SJCRH30 (cell line): ENCODE measurements around the gene GAPT. TPM values are rescaled to one million over a fixed set of nuclear protein-coding genes. Genes with fewer than 3 reads are reported as not detected.

Source experiments
- DNase-seq, 2 experiments: peaks; one replicate each; pipeline ENCODE4 v3.0.0-alpha.2; 2015 to 2020
- H3K27ac ChIP-seq: fragments of 250-450 bp; sonication (Bioruptor Pico); 2 replicates; pipeline ENCODE4 v1.5.1; 2020; ENCODE audit warnings: mild to moderate bottlenecking, moderate library complexity
- H3K27me3 ChIP-seq: fragments of 250-450 bp; sonication (Bioruptor Pico); 2 replicates; pipeline ENCODE4 v1.5.1; 2020; ENCODE audit warnings: mild to moderate bottlenecking, moderate library complexity
- H3K36me3 ChIP-seq: fragments of 250-450 bp; sonication (Bioruptor Pico); 2 replicates; pipeline ENCODE4 v1.5.1; 2020; ENCODE audit warnings: mild to moderate bottlenecking, moderate library complexity
- H3K4me1 ChIP-seq: fragments of 250-450 bp; sonication (Bioruptor Pico); 2 replicates; pipeline ENCODE4 v1.5.1; 2020; ENCODE audit warnings: mild to moderate bottlenecking, moderate library complexity
- H3K4me3 ChIP-seq: fragments of 250-450 bp; sonication (Bioruptor Pico); 2 replicates; pipeline ENCODE4 v1.5.1; 2020; ENCODE audit warnings: mild to moderate bottlenecking, moderate library complexity
- H3K9me3 ChIP-seq: fragments of 250-450 bp; sonication (Bioruptor Pico); replicated peaks from 2 replicates; pipeline ENCODE4 v1.5.1; 2020; ENCODE audit warnings: mild to moderate bottlenecking, moderate library complexity
- total RNA-seq: library from RNA; depleted of rRNA; stranded (reverse); fragments of >200 nt; shearing (Covaris generic); gene quantifications from 2 replicates; pipeline ENCODE4 v1.2.3, GENCODE V29; 2014; rRNA removed

Gene GAPT
- not detected in 2 replicates for total RNA-seq

DNA sequence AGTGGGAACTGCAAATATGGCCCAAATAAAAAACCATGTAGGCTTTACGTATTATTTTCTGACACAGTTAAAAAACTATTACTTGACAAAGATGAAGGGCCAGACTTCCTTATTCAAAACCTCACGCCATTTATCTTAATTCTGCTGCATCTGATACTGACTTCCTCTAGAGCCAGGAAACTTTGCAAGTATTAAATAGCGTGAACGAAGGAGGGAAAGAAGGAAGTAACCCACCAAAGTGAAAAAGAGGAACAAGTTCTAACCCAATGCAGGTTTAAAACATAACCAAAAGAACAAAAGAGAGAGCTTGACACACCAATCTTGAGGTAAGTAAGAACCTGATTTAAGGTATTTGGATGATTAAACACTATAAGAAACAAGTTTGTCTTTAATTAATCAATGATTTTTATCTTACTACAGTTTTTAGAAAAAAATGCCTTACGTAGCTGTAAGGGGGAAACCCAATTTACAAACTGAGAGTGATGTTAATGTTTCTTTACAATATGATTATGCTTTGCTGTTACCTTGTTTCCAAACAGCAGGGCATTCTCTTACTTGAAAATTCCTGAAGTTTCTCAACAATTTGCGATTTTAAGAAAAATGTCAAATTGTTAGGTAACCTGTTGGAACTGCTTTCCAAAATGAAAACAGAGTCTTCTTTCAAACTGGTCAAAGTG lies at the start of gene GAPT:
GAPT (plus strand) TSS at position 220 of the 677 bp plus-strand sequence. CDS start 3,102 bp downstream, outside the sequence.
- no peaks in the 10 kb centered on the region for H3K36me3 ChIP-seq
- H3K9me3 ChIP-seq: no peaks in the 10 kb centered on the region
- H3K27me3 ChIP-seq: peaks cover 4% of the 10 kb centered on the region; the same call in 1 of the 2 replicates
- DNase-seq: no peak
- H3K27ac ChIP-seq: no peak within 1 kb of the TSS
- H3K4me3 ChIP-seq: no peak within 1 kb of the TSS
- no peaks in the 10 kb centered on the region for H3K4me1 ChIP-seq

DNA sequence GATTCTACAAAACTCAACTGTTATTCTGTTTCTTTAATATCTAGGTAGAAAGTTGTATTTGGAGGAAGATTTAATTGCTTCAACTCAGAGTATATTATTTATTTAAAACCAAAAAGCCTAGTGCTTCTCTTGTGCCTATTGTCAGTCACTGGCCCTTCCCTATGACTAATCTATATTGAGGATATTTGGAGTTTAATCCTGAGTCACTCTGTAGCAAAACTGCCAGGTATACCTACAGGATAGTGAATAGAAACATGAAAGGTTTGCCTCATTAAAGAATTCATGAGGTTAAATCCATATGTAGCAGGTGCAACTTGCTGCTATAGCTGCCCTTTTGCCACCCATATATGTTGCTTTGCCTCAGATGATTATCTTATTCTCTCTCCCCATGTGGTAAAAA lies 46.4 kb upstream of the GAPT start:
- no peak for DNase-seq
- Histone ChIP-seq H3K27me3 (no peaks in the 10 kb centered on the region), H3K4me1 (peaks cover 6% of the 10 kb centered on the region), H3K36me3 (no peaks in the 10 kb centered on the region), H3K27ac (no peak overlapping the region), H3K4me3 (no peak overlapping the region), H3K9me3 (no peaks in the 10 kb centered on the region)

- Histone ChIP-seq H3K9me3 (no peaks in the 10 kb centered on the region), H3K27me3 (no peaks in the 10 kb centered on the region), H3K4me3 (no peak overlapping the region), H3K36me3 (no peaks in the 10 kb centered on the region), H3K4me1 (peaks cover 3% of the 10 kb centered on the region), H3K27ac (no peak overlapping the region)
- DNase-seq: no peak
Observed at GRCh38 chr5:58446024-58446423, 45.2 kb upstream of the GAPT start.

GRCh38 chr5:58447226-58447625 lies 44.0 kb upstream of the GAPT start:
- peaks cover 4% of the 10 kb centered on the region; the same call in 1 of the 2 replicates for H3K36me3 ChIP-seq
- H3K4me1 ChIP-seq: peaks cover 2% of the 10 kb centered on the region; the same call in 1 of the 2 replicates
- H3K27ac ChIP-seq: no peak overlapping the region
- no peaks in the 10 kb centered on the region for H3K9me3 ChIP-seq
- no peak overlapping the region for H3K4me3 ChIP-seq
- DNase-seq: no peak
- no peaks in the 10 kb centered on the region for H3K27me3 ChIP-seq

GRCh38 chr5:58450018-58450417 lies 41.2 kb upstream of the GAPT start:
- no peak for DNase-seq
- Histone ChIP-seq H3K4me1 (peaks cover 2% of the 10 kb centered on the region; the same call in 1 of the 2 replicates), H3K27me3 (no peaks in the 10 kb centered on the region), H3K4me3 (no peak overlapping the region), H3K27ac (no peak overlapping the region), H3K36me3 (peaks cover 32% of the 10 kb centered on the region), H3K9me3 (no peaks in the 10 kb centered on the region)

DNA sequence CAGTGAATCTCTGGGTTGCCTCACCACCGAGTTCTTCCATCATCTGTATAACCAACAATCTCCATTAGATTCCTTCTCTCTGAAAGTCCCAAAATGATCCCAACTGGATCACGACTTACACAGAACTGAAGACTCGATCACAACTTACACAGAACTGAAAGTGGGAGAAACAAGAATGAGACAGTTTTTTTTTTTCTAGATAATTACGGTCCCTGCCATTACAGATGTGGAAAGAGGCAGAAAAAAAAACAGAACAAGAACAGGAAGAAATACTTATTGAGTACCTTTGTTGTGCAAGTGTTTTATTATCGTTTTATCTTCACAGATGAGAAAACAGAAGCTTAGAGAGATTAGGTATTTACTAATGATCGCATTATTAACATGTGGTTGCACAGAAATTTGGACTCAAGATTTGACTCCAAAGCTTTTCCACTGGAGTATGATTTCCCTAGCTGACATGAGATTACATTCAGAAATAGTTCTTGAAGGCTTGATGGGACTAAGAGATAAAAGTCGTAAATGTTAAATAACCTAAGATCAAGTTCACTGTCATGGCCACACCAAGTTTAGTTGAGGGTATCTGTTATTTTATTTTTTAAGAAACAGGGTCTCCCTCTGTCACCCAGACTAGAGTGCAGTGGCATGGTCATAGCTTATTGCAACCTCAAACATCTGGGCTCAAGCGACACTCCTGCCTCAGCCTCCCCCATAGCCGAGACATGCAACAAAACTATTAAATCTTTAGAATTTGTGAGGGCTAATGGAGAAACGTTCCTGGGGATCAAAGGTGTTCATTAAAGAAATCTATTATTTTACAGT lies 40.2 kb upstream of the GAPT start:
- H3K27me3 ChIP-seq: no peaks in the 10 kb centered on the region
- H3K4me3 ChIP-seq: no peak overlapping the region
- H3K27ac ChIP-seq: no peak overlapping the region
- no peak for DNase-seq
- H3K9me3 ChIP-seq: no peaks in the 10 kb centered on the region
- H3K36me3 ChIP-seq: peaks cover 42% of the 10 kb centered on the region
- peaks cover 2% of the 10 kb centered on the region; the same call in 1 of the 2 replicates for H3K4me1 ChIP-seq

- Histone ChIP-seq H3K27me3 (no peaks in the 10 kb centered on the region), H3K36me3 (peaks cover 51% of the 10 kb centered on the region), H3K4me1 (peaks cover 2% of the 10 kb centered on the region; the same call in 1 of the 2 replicates), H3K27ac (no peak overlapping the region), H3K9me3 (no peaks in the 10 kb centered on the region), H3K4me3 (no peak overlapping the region)
- DNase-seq: no peak
Observed at GRCh38 chr5:58451732-58452565, 39.3 kb upstream of the GAPT start.

DNA sequence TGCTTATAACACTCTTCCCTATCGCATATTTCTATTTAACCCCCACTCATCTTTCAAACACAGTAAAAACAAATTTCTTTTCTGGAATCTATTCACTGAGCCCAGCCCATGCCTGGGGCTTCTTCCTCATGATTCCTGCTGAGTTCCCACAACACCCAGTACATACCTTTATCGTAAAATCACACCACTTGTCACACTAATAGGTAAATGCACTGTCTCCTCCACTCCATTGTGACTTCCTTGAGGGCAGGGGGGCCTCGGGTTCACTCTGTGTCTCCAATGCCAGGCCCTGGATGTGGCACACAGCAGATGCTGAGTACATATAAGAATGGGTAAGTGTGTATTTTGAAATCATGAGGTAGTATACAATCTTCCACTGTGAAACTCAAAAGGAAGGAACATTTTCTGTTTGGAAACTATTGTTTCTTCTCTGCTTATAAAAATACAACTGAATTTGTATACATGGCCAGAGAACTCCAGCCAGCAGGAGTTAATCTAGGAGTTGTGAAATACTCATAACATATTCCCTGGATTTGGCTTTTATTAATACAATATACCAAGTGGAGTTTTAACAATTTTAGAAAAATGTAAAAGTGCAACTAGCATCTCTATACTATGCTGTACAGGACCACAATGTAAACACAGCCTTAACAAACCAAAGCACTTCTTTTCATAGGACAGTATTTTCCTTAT lies 38.5 kb upstream of the GAPT start:
- Histone ChIP-seq H3K4me1 (peaks cover 2% of the 10 kb centered on the region; the same call in 1 of the 2 replicates), H3K27me3 (no peaks in the 10 kb centered on the region), H3K27ac (no peak overlapping the region), H3K9me3 (no peaks in the 10 kb centered on the region), H3K4me3 (no peak overlapping the region), H3K36me3 (peaks cover 56% of the 10 kb centered on the region)
- DNase-seq: no peak

- no peak overlapping the region for H3K4me3 ChIP-seq
- no peaks in the 10 kb centered on the region for H3K9me3 ChIP-seq
- H3K36me3 ChIP-seq: peaks cover 62% of the 10 kb centered on the region
- no peak for DNase-seq
- no peaks in the 10 kb centered on the region for H3K27me3 ChIP-seq
- peaks cover 2% of the 10 kb centered on the region; the same call in 1 of the 2 replicates for H3K4me1 ChIP-seq
- no peak overlapping the region for H3K27ac ChIP-seq
Observed at GRCh38 chr5:58453306-58453705, 37.9 kb upstream of the GAPT start.

- H3K27ac ChIP-seq: no peak overlapping the region
- peaks cover 2% of the 10 kb centered on the region; the same call in 1 of the 2 replicates for H3K4me1 ChIP-seq
- peaks cover 66% of the 10 kb centered on the region for H3K36me3 ChIP-seq
- no peak overlapping the region for H3K4me3 ChIP-seq
- no peaks in the 10 kb centered on the region for H3K27me3 ChIP-seq
- no peaks in the 10 kb centered on the region for H3K9me3 ChIP-seq
- no peak for DNase-seq
Observed at GRCh38 chr5:58454025-58454424, 37.2 kb upstream of the GAPT start.

GRCh38 chr5:58455066-58455465 lies 36.2 kb upstream of the GAPT start:
- Histone ChIP-seq H3K36me3 (peaks cover 66% of the 10 kb centered on the region), H3K27ac (no peak overlapping the region), H3K4me1 (no peaks in the 10 kb centered on the region), H3K4me3 (no peak overlapping the region), H3K9me3 (no peaks in the 10 kb centered on the region), H3K27me3 (no peaks in the 10 kb centered on the region)
- no peak for DNase-seq

GRCh38 chr5:58455480-58455879 lies 35.8 kb upstream of the GAPT start:
- Histone ChIP-seq H3K4me3 (no peak overlapping the region), H3K36me3 (peaks cover 66% of the 10 kb centered on the region), H3K9me3 (no peaks in the 10 kb centered on the region), H3K4me1 (no peaks in the 10 kb centered on the region), H3K27me3 (no peaks in the 10 kb centered on the region), H3K27ac (no peak overlapping the region)
- DNase-seq: no peak

DNA sequence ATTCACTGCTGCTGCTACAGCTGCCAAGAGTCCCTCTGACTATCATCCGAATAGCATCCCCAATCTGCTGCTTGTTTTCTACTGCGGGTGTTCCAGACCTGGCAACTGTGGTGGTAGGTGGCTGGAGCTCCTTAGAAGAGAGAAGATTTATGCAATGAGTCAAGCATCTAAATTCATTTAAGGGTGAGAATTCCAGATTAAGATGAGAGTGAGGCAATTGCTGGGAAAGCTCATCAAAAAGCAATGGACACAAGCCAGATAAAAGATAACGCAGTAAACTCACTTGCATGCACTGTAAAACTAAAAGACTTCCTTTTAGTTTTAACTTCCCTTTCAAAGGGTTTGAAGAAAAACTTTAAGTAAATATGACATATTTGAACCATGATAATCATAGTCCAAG lies 35.2 kb upstream of the GAPT start:
- Histone ChIP-seq H3K4me3 (no peak overlapping the region), H3K9me3 (no peaks in the 10 kb centered on the region), H3K36me3 (peaks cover 66% of the 10 kb centered on the region), H3K4me1 (no peaks in the 10 kb centered on the region), H3K27ac (no peak overlapping the region), H3K27me3 (no peaks in the 10 kb centered on the region)
- DNase-seq: no peak

GRCh38 chr5:58456486-58456885 lies 34.7 kb upstream of the GAPT start:
- Histone ChIP-seq H3K4me1 (0 out of 2 replicates have a peak, but pooled peaks cover 3% of the 10 kb centered on the region), H3K9me3 (no peaks in the 10 kb centered on the region), H3K4me3 (no peak overlapping the region), H3K36me3 (peaks cover 66% of the 10 kb centered on the region), H3K27ac (no peak overlapping the region), H3K27me3 (no peaks in the 10 kb centered on the region)
- no peak for DNase-seq
